ENCODE results near the gene FNTB. TPM values are rescaled to one million over a fixed set of nuclear protein-coding genes. Genes with fewer than 3 reads are reported as not detected.

FNTB gene
- polyA plus RNA-seq, 3 donors = 12.3 to 14.2 (median 14.1) TPM

DNA sequence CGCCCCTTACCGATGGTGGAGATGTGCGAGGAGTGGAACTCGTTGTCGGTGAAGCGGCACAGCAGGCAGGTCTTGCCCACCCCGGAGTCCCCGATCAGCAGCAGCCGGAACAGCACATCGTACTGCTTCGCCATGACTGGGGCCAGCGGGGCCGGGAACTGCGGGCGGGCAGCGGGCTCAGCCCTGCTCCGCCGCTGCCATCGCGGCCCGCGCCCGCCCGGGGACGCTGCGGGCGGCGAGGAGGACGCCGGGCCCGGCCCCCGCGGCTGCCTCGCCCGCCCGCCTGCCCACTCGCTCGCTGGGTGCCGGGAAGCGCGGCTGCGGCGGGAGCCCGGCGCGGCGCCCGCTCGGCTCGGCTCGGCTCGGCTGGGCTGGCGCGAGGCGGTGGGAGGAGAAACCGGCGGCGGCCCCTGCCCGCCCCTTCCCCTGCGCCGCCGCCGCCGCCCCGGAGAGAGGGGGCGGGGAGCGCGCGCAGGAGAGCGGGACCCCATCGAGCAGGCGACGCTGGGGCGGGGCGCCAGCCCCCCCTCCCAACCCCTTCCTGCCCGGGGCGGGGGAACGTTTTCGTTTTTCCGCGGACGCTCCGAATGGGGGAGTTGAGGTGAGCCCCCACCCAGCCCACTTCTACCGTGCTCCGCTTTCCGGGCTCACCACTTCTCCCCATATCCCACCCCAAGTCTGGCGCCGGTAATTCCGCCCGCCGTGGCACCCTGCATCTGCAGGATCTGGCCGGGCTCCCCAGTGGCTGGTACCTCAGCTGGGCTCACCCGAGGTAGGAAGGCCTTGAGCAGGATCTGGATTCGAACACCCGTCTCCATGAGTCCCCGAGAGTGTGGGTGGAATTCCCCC is 14.5 kb upstream of the FNTB start, which contains the start of gene RAB15:
Gene RAB15 (minus strand): TSS at position 394 of the 849 bp plus-strand sequence. CDS start 260 bp downstream, at position 134.
- Histone ChIP-seq H3K4me2 (replicated peaks; ENCODE audit: extremely low read depth, low read length, poor library complexity, severe bottlenecking) (peak within 1 kb of the TSS; percentile 77), H3K36me3 (replicated peaks in 1 of 2; ENCODE audit: control insufficient read depth in 1 of 2, insufficient read depth in 2 of 2, low read length in 2 of 2) (no peaks in the 10 kb centered on the region), H3K79me2 (ENCODE audit: insufficient read depth, low read length) (no peaks in the 10 kb centered on the region), H3K4me3 (replicated peaks in 1 of 3; ENCODE audit: low read depth in 2 of 3, low read length in 3 of 3) (peak within 1 kb of the TSS; percentile 43 to 72 (median 47)), H2AFZ (ENCODE audit: insufficient read depth, low read depth, low read length, poor library complexity, severe bottlenecking) (peak within 1 kb of the TSS; percentile 52), H4K20me1 (ENCODE audit: insufficient read depth, low read length) (no peaks in the 10 kb centered on the region), H3K27ac (ENCODE audit: low read depth in 1 of 2, low read length in 2 of 2) (no peak within 1 kb of the TSS), H3K9ac (ENCODE audit: insufficient read depth, low read length, poor library complexity, severe bottlenecking) (peak within 1 kb of the TSS; percentile 53), H3K27me3 (ENCODE audit: control insufficient read depth in 2 of 2, insufficient read depth in 2 of 2, low read length in 2 of 2) (peaks cover 30 to 46% of the 10 kb centered on the region in 2 donors), H3K9me3 (replicated peaks in 1 of 2; ENCODE audit: control insufficient read depth in 1 of 2, insufficient read depth in 1 of 2, low read length in 2 of 2) (peaks cover 0 to 8% of the 10 kb centered on the region in 2 donors), H3K4me1 (ENCODE audit: control insufficient read depth in 1 of 2, insufficient read depth in 2 of 2, low read length in 2 of 2) (peaks cover 9 to 11% of the 10 kb centered on the region in 2 donors)
- Mint-ChIP-seq H3K9me3 (peaks cover 0 to 7% (median 7%) of the 10 kb centered on the region in 7 donors), H3K27me3 (ENCODE audit: low read depth in 3 of 3) (peaks cover 35 to 63% (median 51%) of the 10 kb centered on the region in 3 donors), H3K36me3 (peaks cover 0 to 2% of the 10 kb centered on the region in 2 donors), H3K4me1 (peaks cover 12% of the 10 kb centered on the region), H3K27ac (no peak within 1 kb of the TSS), H3K4me3 (peak within 1 kb of the TSS; percentile 85)
- no peak for DNase-seq
- WGBS (ENCODE audit: insufficient coverage) = under 1% methylated on average over 62 of the region's 96 CpGs
- TF ChIP-seq, protein P1, sequence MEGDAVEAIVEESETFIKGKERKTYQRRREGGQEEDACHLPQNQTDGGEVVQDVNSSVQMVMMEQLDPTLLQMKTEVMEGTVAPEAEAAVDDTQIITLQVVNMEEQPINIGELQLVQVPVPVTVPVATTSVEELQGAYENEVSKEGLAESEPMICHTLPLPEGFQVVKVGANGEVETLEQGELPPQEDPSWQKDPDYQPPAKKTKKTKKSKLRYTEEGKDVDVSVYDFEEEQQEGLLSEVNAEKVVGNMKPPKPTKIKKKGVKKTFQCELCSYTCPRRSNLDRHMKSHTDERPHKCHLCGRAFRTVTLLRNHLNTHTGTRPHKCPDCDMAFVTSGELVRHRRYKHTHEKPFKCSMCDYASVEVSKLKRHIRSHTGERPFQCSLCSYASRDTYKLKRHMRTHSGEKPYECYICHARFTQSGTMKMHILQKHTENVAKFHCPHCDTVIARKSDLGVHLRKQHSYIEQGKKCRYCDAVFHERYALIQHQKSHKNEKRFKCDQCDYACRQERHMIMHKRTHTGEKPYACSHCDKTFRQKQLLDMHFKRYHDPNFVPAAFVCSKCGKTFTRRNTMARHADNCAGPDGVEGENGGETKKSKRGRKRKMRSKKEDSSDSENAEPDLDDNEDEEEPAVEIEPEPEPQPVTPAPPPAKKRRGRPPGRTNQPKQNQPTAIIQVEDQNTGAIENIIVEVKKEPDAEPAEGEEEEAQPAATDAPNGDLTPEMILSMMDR (IDR thresholded peaks at IDR 0.05) = no peak
- intact Hi-C loops (cut with micrococcal nuclease) = no loop called here

DNA sequence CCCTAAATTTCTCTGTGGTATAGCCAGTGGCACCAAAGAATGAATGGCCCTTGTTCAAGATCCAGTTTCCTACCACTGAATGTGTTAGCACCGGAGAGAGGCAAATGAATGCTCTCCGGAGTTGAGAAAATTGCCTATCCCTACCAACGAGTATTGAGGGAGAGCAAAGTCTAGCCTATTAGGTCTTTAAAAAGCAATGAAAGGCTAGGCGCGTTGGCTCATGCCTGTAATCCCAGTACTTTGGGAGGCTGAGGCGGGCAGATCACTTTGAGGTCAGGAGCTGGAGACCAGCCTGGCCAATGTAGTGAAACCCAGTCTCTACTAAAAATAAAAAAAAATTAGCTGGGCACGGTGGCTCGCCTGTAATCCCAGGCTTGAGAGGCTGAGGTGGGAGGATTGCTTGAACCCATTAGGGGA is 13.7 kb upstream of the FNTB start:
- H3K4me3 Mint-ChIP-seq = peak overlapping the region; percentile 85
- TF ChIP-seq, protein P1 (IDR thresholded peaks at IDR 0.05) = no peak
- H3K27me3 Mint-ChIP-seq (ENCODE audit: low read depth in 3 of 3) = peaks cover 40 to 72% (median 59%) of the 10 kb centered on the region in 3 donors
- 97% methylated on average over 5 of the region's 8 CpGs for WGBS (ENCODE audit: insufficient coverage)
- Histone ChIP-seq H3K27ac (ENCODE audit: low read depth in 1 of 2, low read length in 2 of 2) (no peak overlapping the region), H3K9me3 (replicated peaks in 1 of 2; ENCODE audit: control insufficient read depth in 1 of 2, insufficient read depth in 1 of 2, low read length in 2 of 2) (peaks cover 0 to 8% of the 10 kb centered on the region in 2 donors), H3K4me2 (replicated peaks; ENCODE audit: extremely low read depth, low read length, poor library complexity, severe bottlenecking) (no peak overlapping the region), H2AFZ (ENCODE audit: insufficient read depth, low read depth, low read length, poor library complexity, severe bottlenecking) (no peak overlapping the region), H3K79me2 (ENCODE audit: insufficient read depth, low read length) (no peaks in the 10 kb centered on the region), H3K27me3 (ENCODE audit: control insufficient read depth in 2 of 2, insufficient read depth in 2 of 2, low read length in 2 of 2) (peaks cover 30 to 46% of the 10 kb centered on the region in 2 donors), H4K20me1 (ENCODE audit: insufficient read depth, low read length) (no peaks in the 10 kb centered on the region), H3K9ac (ENCODE audit: insufficient read depth, low read length, poor library complexity, severe bottlenecking) (no peak overlapping the region), H3K4me3 (replicated peaks in 1 of 3; ENCODE audit: low read depth in 2 of 3, low read length in 3 of 3) (no peak overlapping the region), H3K4me1 (ENCODE audit: control insufficient read depth in 1 of 2, insufficient read depth in 2 of 2, low read length in 2 of 2) (peaks cover 9 to 11% of the 10 kb centered on the region in 2 donors), H3K36me3 (replicated peaks in 1 of 2; ENCODE audit: control insufficient read depth in 1 of 2, insufficient read depth in 2 of 2, low read length in 2 of 2) (no peaks in the 10 kb centered on the region)
- peaks cover 0 to 2% of the 10 kb centered on the region in 2 donors for H3K36me3 Mint-ChIP-seq
- no peak overlapping the region for H3K27ac Mint-ChIP-seq
- H3K4me1 Mint-ChIP-seq = peaks cover 12% of the 10 kb centered on the region
- DNase-seq = no peak
- intact Hi-C loops (cut with micrococcal nuclease) = no loop called here
- H3K9me3 Mint-ChIP-seq = peaks cover 0 to 7% (median 7%) of the 10 kb centered on the region in 7 donors

Measured in CD14-positive monocyte (primary cell).